ENCODE measurements around the gene GNE. TPM values are rescaled to one million over a fixed set of nuclear protein-coding genes. Genes with fewer than 3 reads are reported as not detected.
"Not testable (repeated sequence)": the region's sequence is repeated elsewhere in the genome, so short reads cannot be mapped to it uniquely, and the experiment has no call there.

The GNE gene
- total RNA-seq, 1 donor from 2014 or later: 19.3 TPM

GRCh38 chr9:36250079-36250478 is 8.2 kb downstream of the GNE start:
- Mint-ChIP-seq H3K4me3 (no peak overlapping the region), H3K9me3 (no peaks in the 10 kb centered on the region), H3K27ac (peak overlapping the region; percentile 27), H3K36me3 (ENCODE audit: low read depth) (peaks cover 33% of the 10 kb centered on the region), H3K4me1 (peaks cover 28% of the 10 kb centered on the region), H3K27me3 (no peaks in the 10 kb centered on the region)
- CTCF ChIA-PET: interaction anchor here (6.7 kb wide), 1 partner anchor 79 kb away, joined by 51 read pairs; no protein-coding TSS in a partner anchor
- POLR2A ChIA-PET: interaction anchor here (0.6 kb wide), 1 partner anchor 17 kb away, joined by 3 read pairs; no protein-coding TSS in a partner anchor
- ATAC-seq (ENCODE audit: low read depth) (no peak), DNase-seq (no peak)
- TF ChIP-seq CTCF (IDR thresholded peaks at IDR 0.05): no peak
- intact Hi-C loops (cut with micrococcal nuclease): no loop called here

GRCh38 chr9:36249189-36249588 is 9.1 kb downstream of the GNE start:
- Mint-ChIP-seq H3K27ac (no peak overlapping the region), H3K36me3 (ENCODE audit: low read depth) (peaks cover 40% of the 10 kb centered on the region), H3K27me3 (no peaks in the 10 kb centered on the region), H3K4me1 (peaks cover 28% of the 10 kb centered on the region), H3K4me3 (no peak overlapping the region), H3K9me3 (no peaks in the 10 kb centered on the region)
- no peak for TF ChIP-seq CTCF (IDR thresholded peaks at IDR 0.05)
- CTCF ChIA-PET: interaction anchor here (0.6 to 6.7 kb wide), 2 partner anchors 80 to 151 kb away, joined by 3 to 51 read pairs; partner anchors contain the start of gene RNF38
- DNase-seq (no peak), ATAC-seq (ENCODE audit: low read depth) (no peak)
- POLR2A ChIA-PET: interaction anchor here (0.6 to 2.8 kb wide), 2 partner anchors 9 to 190 kb away, joined by 12 to 16 read pairs; partner anchors contain the start of gene GNE
- intact Hi-C loops (cut with micrococcal nuclease): no loop called here

- POLR2A ChIA-PET: interaction anchor here (0.6 to 2.8 kb wide), 2 partner anchors 10 to 897 kb away, joined by 3 to 12 read pairs; partner anchors contain the start of gene GNE
Observed at GRCh38 chr9:36248061-36248460, 10.2 kb downstream of the GNE start.

GRCh38 chr9:36247356-36247755 is 10.9 kb downstream of the GNE start:
- Mint-ChIP-seq H3K4me1 (peaks cover 28% of the 10 kb centered on the region), H3K36me3 (ENCODE audit: low read depth) (peaks cover 51% of the 10 kb centered on the region), H3K4me3 (no peak overlapping the region), H3K27me3 (no peaks in the 10 kb centered on the region), H3K9me3 (no peaks in the 10 kb centered on the region), H3K27ac (no peak overlapping the region)
- ChIA-PET CTCF (interaction anchor here (1.1 to 6.7 kb wide), 2 partner anchors 28 to 82 kb away, joined by 3 to 51 read pairs; no protein-coding TSS in a partner anchor), POLR2A (interaction anchor here (2.8 kb wide), 1 partner anchor 11 kb away, joined by 12 read pairs; the partner anchor contains the start of gene GNE)
- ATAC-seq (ENCODE audit: low read depth) (no peak), DNase-seq (no peak)
- intact Hi-C loops (cut with micrococcal nuclease): no loop called here
- no peak for TF ChIP-seq CTCF (IDR thresholded peaks at IDR 0.05)

More at GRCh38 chr9:36248061-36248460, 10.2 kb downstream of the GNE start:
- CTCF ChIA-PET: interaction anchor here (0.6 to 6.7 kb wide), 3 partner anchors 27 to 109 kb away, joined by 3 to 51 read pairs (median 3); no protein-coding TSS in a partner anchor
- H3K9me3 Mint-ChIP-seq, H3K27me3 Mint-ChIP-seq, H3K4me3 Mint-ChIP-seq, DNase-seq, H3K27ac Mint-ChIP-seq: not testable (repeated sequence)
- peaks cover 28% of the 10 kb centered on the region for H3K4me1 Mint-ChIP-seq
- peaks cover 49% of the 10 kb centered on the region for H3K36me3 Mint-ChIP-seq (ENCODE audit: low read depth)
- intact Hi-C loops (cut with micrococcal nuclease): loop anchor here (1.0 kb wide), 1 partner anchor 81 kb away; no protein-coding TSS in a partner anchor
- ATAC-seq (ENCODE audit: low read depth): peak; percentile 71

GRCh38 chr9:36245906-36246305 is 12.3 kb downstream of the GNE start:
- ChIA-PET POLR2A (no interaction called here), CTCF (interaction anchor here (1.0 kb wide), 2 partner anchors 83 to 86 kb away, joined by 3 read pairs; no protein-coding TSS in a partner anchor)
- no peak overlapping the region for H3K27ac Mint-ChIP-seq
- intact Hi-C loops (cut with micrococcal nuclease): no loop called here
- no peaks in the 10 kb centered on the region for H3K9me3 Mint-ChIP-seq
- H3K36me3 Mint-ChIP-seq (ENCODE audit: low read depth): peaks cover 63% of the 10 kb centered on the region
- H3K27me3 Mint-ChIP-seq: no peaks in the 10 kb centered on the region
- H3K4me3 Mint-ChIP-seq: no peak overlapping the region
- ATAC-seq (ENCODE audit: low read depth) (no peak), DNase-seq (no peak)
- H3K4me1 Mint-ChIP-seq: peaks cover 25% of the 10 kb centered on the region
- no peak for TF ChIP-seq CTCF (IDR thresholded peaks at IDR 0.05)

- CTCF ChIA-PET; intact Hi-C loops (cut with micrococcal nuclease); ATAC-seq (ENCODE audit: low read depth); POLR2A ChIA-PET; H3K27me3 Mint-ChIP-seq; H3K9me3 Mint-ChIP-seq; H3K4me1 Mint-ChIP-seq; H3K27ac Mint-ChIP-seq; H3K4me3 Mint-ChIP-seq; DNase-seq: not testable (repeated sequence)
- peaks cover 65% of the 10 kb centered on the region for H3K36me3 Mint-ChIP-seq (ENCODE audit: low read depth)
Observed at GRCh38 chr9:36239675-36240074, 18.6 kb downstream of the GNE start.

GRCh38 chr9:36239205-36239604 is 19.0 kb downstream of the GNE start:
- POLR2A ChIA-PET; H3K4me3 Mint-ChIP-seq; H3K27me3 Mint-ChIP-seq; H3K27ac Mint-ChIP-seq; DNase-seq; H3K4me1 Mint-ChIP-seq; CTCF ChIA-PET; H3K9me3 Mint-ChIP-seq; ATAC-seq (ENCODE audit: low read depth); intact Hi-C loops (cut with micrococcal nuclease): not testable (repeated sequence)
- H3K36me3 Mint-ChIP-seq (ENCODE audit: low read depth): peaks cover 66% of the 10 kb centered on the region
